Stomach (tissue), 9 donors: Measurements from ENCODE around the gene LRRC55. TPM values are rescaled to one million over a fixed set of nuclear protein-coding genes. Genes with fewer than 3 reads are reported as not detected.

Experiments used
- DNase-seq, 2 donors: peaks; one replicate each; pipeline versions ENCODE4 v3.0.0 to v3.0.0-alpha.2; 2013 to 2019
- H3K27ac ChIP-seq, 5 donors: fragments of 200-600 bp in 4 of 5; sonication (generic) in 4 of 5; one replicate each; pipeline ENCODE4 v1.5.1; 2013 to 2019; ENCODE audit warnings: mild to moderate bottlenecking in 1 of 5, moderate library complexity in 1 of 5
- H3K27me3 ChIP-seq, 3 donors: fragments of 200-600 bp; sonication (generic); one replicate each; pipeline ENCODE4 v1.5.1; 2017 to 2019; ENCODE audit warnings: mixed run types in 1 of 3
- H3K36me3 ChIP-seq, 4 donors: fragments of 200-600 bp; sonication (generic); 1 replicate in 3 of 4; 2 replicates in 1 of 4; pipeline ENCODE4 v1.5.1; 2016 to 2019
- H3K4me1 ChIP-seq, 4 donors: fragments of 200-600 bp; sonication (generic); one replicate each; pipeline ENCODE4 v1.5.1; 2016 to 2019
- H3K4me3 ChIP-seq, 4 donors: fragments of 200-600 bp; sonication (generic) in 3 of 4; one replicate each; pipeline ENCODE4 v1.5.1; 2016 to 2019; ENCODE audit warnings: mild to moderate bottlenecking in 1 of 4
- H3K9me3 ChIP-seq, 4 donors: fragments of 200-600 bp; sonication (generic); one replicate each; pipeline ENCODE4 v1.5.1; 2016 to 2019
- CTCF ChIP-seq, 7 experiments: fragments of 450-650 bp in 4 of 7; fragments of 200-600 bp in 3 of 7; sonication (generic) in 3 of 7; IDR thresholded peaks; one replicate each; pipeline ENCODE4 v1.5.1; 2016 to 2019; ENCODE audit warnings: antibody characterized with exemption in 7 of 7, control low read depth in 2 of 7, mild to moderate bottlenecking in 1 of 7
- EP300 ChIP-seq: sonication (generic); formaldehyde crosslinking; IDR thresholded peaks from one replicate; pipeline ENCODE4 v1.6.1; 2017; ENCODE audit warnings: antibody characterized with exemption
- POLR2A ChIP-seq, 4 donors: fragments of 450-650 bp; IDR thresholded peaks; one replicate each; pipeline ENCODE4 v1.6.1; 2016; ENCODE audit warnings: antibody characterized with exemption in 4 of 4, control low read depth in 2 of 4, mild to moderate bottlenecking in 1 of 4, moderate library complexity in 1 of 4
- POLR2AphosphoS5 ChIP-seq, 3 donors: sonication (generic); formaldehyde crosslinking; IDR thresholded peaks; one replicate each; pipeline ENCODE4 v1.6.1; 2016; ENCODE audit warnings: antibody characterized with exemption in 3 of 3
- WGBS, 5 donors: extraction: QIAGEN DNeasy Blood & Tissue Kit in 3 of 5; methylation state at CpG; one replicate each; pipeline versions ENCODE4 v1.1.5 to v1.1.7; 2013 to 2018; 5-methylcytosine and 5-hydroxymethylcytosine counted together
- intact Hi-C: fragments of 100-400 bp; cut with DNase I; formaldehyde crosslinking; loops from one replicate; pipeline ENCODE4 v1.15.1; 2023; ENCODE audit warnings: low total_unique reads
- polyA plus RNA-seq, 3 donors: library from polyadenylated mRNA; stranded (reverse); fragments of 200-250 nt; gene quantifications; one replicate each; pipeline ENCODE4 v1.2.3, GENCODE V29; 2013
- total RNA-seq, 5 donors: library from RNA; depleted of rRNA; stranded (reverse); fragments of >200 nt; gene quantifications; one replicate each; pipeline versions ENCODE4 v1.1.0 to v1.2.3, GENCODE V29; 2014 to 2016
- donor health status: healthy with polysubstance abuse.
- donor health status: Bipolar disorder and iron deficiency.
- donor health status: healthy.

LRRC55 gene
- total and polyA plus RNA-seq, 8 donors, result 0.08 to 0.73 TPM; not detected in 6

GRCh38 chr11:57172031-57172430 is 9.7 kb upstream of the LRRC55 start:
- Histone ChIP-seq H3K27ac (no peak overlapping the region), H3K9me3 (peaks cover 0 to 7% (median 0%) of the 10 kb centered on the region in 4 donors), H3K4me3 (no peak overlapping the region), H3K27me3 (no peaks in the 10 kb centered on the region), H3K4me1 (peaks cover 0 to 8% (median 2%) of the 10 kb centered on the region in 4 donors), H3K36me3 (no peaks in the 10 kb centered on the region)
- 50 to 67% (median 60%) methylated on average over 3 of the region's 3 CpGs for WGBS, 5 donors
- intact Hi-C loops, result no loop called here
- no peak for DNase-seq
- no peak for TF ChIP-seq POLR2A (IDR thresholded peaks at IDR 0.05)

- Histone ChIP-seq H3K4me3 (no peak overlapping the region), H3K36me3 (no peaks in the 10 kb centered on the region), H3K27me3 (peaks cover 0 to 8% (median 0%) of the 10 kb centered on the region in 3 donors), H3K27ac (no peak overlapping the region), H3K4me1 (peaks cover 0 to under 1% (median 0%) of the 10 kb centered on the region in 4 donors), H3K9me3 (peaks cover 0 to 4% (median 0%) of the 10 kb centered on the region in 4 donors)
- intact Hi-C loops, result no loop called here
- no peak for DNase-seq
- TF ChIP-seq POLR2AphosphoS5 (IDR thresholded peaks at IDR 0.05) (no peak), CTCF (IDR thresholded peaks at IDR 0.05) (no peak), EP300 (no peak), POLR2A (IDR thresholded peaks at IDR 0.05) (no peak)
- 69 to 74% (median 72%) methylated on average over 5 of the region's 5 CpGs for WGBS, 5 donors
Measured at GRCh38 chr11:57174656-57175055, 7.1 kb upstream of the LRRC55 start.

GRCh38 chr11:57175478-57175877 is 6.3 kb upstream of the LRRC55 start:
- Histone ChIP-seq H3K4me1 (peaks cover 0 to 9% (median 5%) of the 10 kb centered on the region in 4 donors), H3K36me3 (no peaks in the 10 kb centered on the region), H3K9me3 (no peaks in the 10 kb centered on the region), H3K27me3 (peaks cover 0 to 16% (median 8%) of the 10 kb centered on the region in 3 donors), H3K4me3 (no peak overlapping the region), H3K27ac (no peak overlapping the region)
- TF ChIP-seq EP300, result no peak
- TF ChIP-seq POLR2A (IDR thresholded peaks at IDR 0.05), result no peak
- TF ChIP-seq POLR2AphosphoS5 (IDR thresholded peaks at IDR 0.05), result no peak
- no peak for TF ChIP-seq CTCF (IDR thresholded peaks at IDR 0.05)
- no peak for DNase-seq
- intact Hi-C loops, result no loop called here

GRCh38 chr11:57178334-57178733 is 3.4 kb upstream of the LRRC55 start:
- H3K9me3 ChIP-seq, result no peaks in the 10 kb centered on the region
- H3K27ac ChIP-seq, result no peak overlapping the region
- H3K4me1 ChIP-seq, result peaks cover 0 to 23% (median 7%) of the 10 kb centered on the region in 4 donors
- H3K4me3 ChIP-seq, result no peak overlapping the region
- H3K36me3 ChIP-seq, result no peaks in the 10 kb centered on the region
- no peak for TF ChIP-seq CTCF (IDR thresholded peaks at IDR 0.05)
- TF ChIP-seq POLR2A (IDR thresholded peaks at IDR 0.05), result no peak
- no peak for TF ChIP-seq EP300
- WGBS, 5 donors, result 19 to 37% (median 25%) methylated on average over 2 of the region's 2 CpGs
- intact Hi-C loops, result no loop called here
- peaks cover 0 to 39% (median 10%) of the 10 kb centered on the region in 3 donors for H3K27me3 ChIP-seq
- no peak for DNase-seq

GRCh38 chr11:57179681-57180080 is 2.1 kb upstream of the LRRC55 start:
- H3K4me1 ChIP-seq, result peaks cover 0 to 23% (median 7%) of the 10 kb centered on the region in 4 donors
- TF ChIP-seq EP300 (no peak), POLR2AphosphoS5 (IDR thresholded peaks at IDR 0.05) (no peak), POLR2A (IDR thresholded peaks at IDR 0.05) (no peak), CTCF (IDR thresholded peaks at IDR 0.05) (no peak)
- no peak for DNase-seq
- H3K27ac ChIP-seq, result no peak overlapping the region
- H3K27me3 ChIP-seq, result peaks cover 0 to 39% (median 10%) of the 10 kb centered on the region in 3 donors
- WGBS, 5 donors, result 59 to 77% (median 65%) methylated on average over 7 of the region's 7 CpGs
- intact Hi-C loops, result no loop called here
- H3K9me3 ChIP-seq, result no peaks in the 10 kb centered on the region
- no peaks in the 10 kb centered on the region for H3K36me3 ChIP-seq
- no peak overlapping the region for H3K4me3 ChIP-seq
